Tibial nerve (tissue), 4 donors: ENCODE results near the gene SLC7A6. TPM values are rescaled to one million over a fixed set of nuclear protein-coding genes. Genes with fewer than 3 reads are reported as not detected.
"Not testable (repeated sequence)": the region's sequence is repeated elsewhere in the genome, so short reads cannot be mapped to it uniquely, and the experiment has no call there.

Source experiments
- DNase-seq, 2 donors: peaks; one replicate each; pipeline ENCODE4 v3.0.0-alpha.2; 2019; ENCODE audit warnings: low spot score in 2 of 2
- H3K27ac ChIP-seq, 4 donors: fragments of 200-600 bp; sonication (generic) in 3 of 4; one replicate each; pipeline ENCODE4 v1.5.1; 2017 to 2019; ENCODE audit warnings: mild to moderate bottlenecking in 1 of 4
- H3K27me3 ChIP-seq, 2 donors: fragments of 200-600 bp; sonication (generic) in 1 of 2; one replicate each; pipeline versions ENCODE4 v1.5.1 to v1.6.0; 2017 to 2019
- H3K36me3 ChIP-seq, 3 donors: fragments of 200-600 bp; sonication (generic); one replicate each; pipeline ENCODE4 v1.5.1; 2018 to 2019
- H3K4me1 ChIP-seq, 4 donors: fragments of 200-600 bp; sonication (generic) in 3 of 4; one replicate each; pipeline ENCODE4 v1.5.1; 2017 to 2019
- H3K4me3 ChIP-seq, 4 donors: fragments of 200-600 bp; sonication (generic) in 3 of 4; one replicate each; pipeline ENCODE4 v1.5.1; 2017 to 2019; ENCODE audit warnings: mild to moderate bottlenecking in 1 of 4, moderate library complexity in 1 of 4
- H3K9me3 ChIP-seq, 4 donors: fragments of 200-600 bp; sonication (generic) in 3 of 4; one replicate each; pipeline ENCODE4 v1.5.1; 2017 to 2019
- CTCF ChIP-seq, 5 experiments: fragments of 200-600 bp in 3 of 5; fragments of 450-650 bp in 2 of 5; sonication (generic) in 3 of 5; IDR thresholded peaks; one replicate each; pipeline ENCODE4 v1.5.1; 2016 to 2019; ENCODE audit warnings: antibody characterized with exemption in 5 of 5, mild to moderate bottlenecking in 3 of 5, moderate library complexity in 2 of 5
- EP300 ChIP-seq, 2 donors: sonication (generic); formaldehyde crosslinking; IDR thresholded peaks; one replicate each; pipeline ENCODE4 v1.6.1; 2017; ENCODE audit warnings: antibody characterized with exemption in 2 of 2, mild to moderate bottlenecking in 1 of 2
- POLR2A ChIP-seq, 2 donors: fragments of 450-650 bp; IDR thresholded peaks; one replicate each; pipeline ENCODE4 v1.6.1; 2017; ENCODE audit warnings: antibody characterized with exemption in 2 of 2, mild to moderate bottlenecking in 2 of 2, moderate library complexity in 2 of 2
- WGBS, 2 donors: methylation state at CpG; one replicate each; pipeline ENCODE4 v1.1.5; 2018; 5-methylcytosine and 5-hydroxymethylcytosine counted together
- total RNA-seq, 4 donors: library from RNA; depleted of rRNA; stranded (reverse); fragments of >200 nt; gene quantifications; one replicate each; pipeline ENCODE4 v1.1.0, GENCODE V29; 2016

SLC7A6 gene
- total RNA-seq, 4 donors from 2014 or later, result 129 to 202 (median 181) TPM

- H3K4me3 ChIP-seq, result no peak overlapping the region
- H3K27ac ChIP-seq, result peak overlapping the region; percentile 33 to 88 (median 74)
- WGBS, 2 donors, result 92 to 97% methylated on average over 3 of the region's 3 CpGs
- H3K27me3 ChIP-seq, result no peaks in the 10 kb centered on the region
- DNase-seq, result no peak
- peaks cover 0 to 100% (median 77%) of the 10 kb centered on the region in 4 donors for H3K4me1 ChIP-seq
- no peak for TF ChIP-seq CTCF (IDR thresholded peaks at IDR 0.05)
- no peak for TF ChIP-seq EP300 (IDR thresholded peaks at IDR 0.05)
- TF ChIP-seq POLR2A (IDR thresholded peaks at IDR 0.05), result no peak
- no peaks in the 10 kb centered on the region for H3K9me3 ChIP-seq
- peaks cover 0 to 30% (median 0%) of the 10 kb centered on the region in 3 donors for H3K36me3 ChIP-seq
Measured at GRCh38 chr16:68285683-68286082, 21.4 kb downstream of the SLC7A6 start.

GRCh38 chr16:68286153-68287074 is 22.1 kb downstream of the SLC7A6 start:
- H3K4me3 ChIP-seq, result no peak overlapping the region
- no peaks in the 10 kb centered on the region for H3K9me3 ChIP-seq
- peak overlapping the region in 3 of 4 donors; percentile 71 to 88 (median 77) for H3K27ac ChIP-seq
- TF ChIP-seq EP300 (IDR thresholded peaks at IDR 0.05), result no peak
- no peak for TF ChIP-seq CTCF (IDR thresholded peaks at IDR 0.05)
- no peak for TF ChIP-seq POLR2A (IDR thresholded peaks at IDR 0.05)
- H3K4me1 ChIP-seq, result peaks cover 0 to 100% (median 72%) of the 10 kb centered on the region in 4 donors
- H3K36me3 ChIP-seq, result peaks cover 0 to 38% (median 0%) of the 10 kb centered on the region in 3 donors
- H3K27me3 ChIP-seq, result no peaks in the 10 kb centered on the region
- no peak for DNase-seq
- WGBS, 2 donors, result 74 to 76% methylated on average over 12 of the region's 12 CpGs

GRCh38 chr16:68287276-68288251 is 23.2 kb downstream of the SLC7A6 start:
- Histone ChIP-seq H3K9me3 (no peaks in the 10 kb centered on the region), H3K27me3 (no peaks in the 10 kb centered on the region), H3K27ac (peak overlapping the region; percentile 64 to 88 (median 74)), H3K36me3 (peaks cover 0 to 39% (median 0%) of the 10 kb centered on the region in 3 donors), H3K4me3 (no peak overlapping the region), H3K4me1 (peaks cover 0 to 98% (median 69%) of the 10 kb centered on the region in 4 donors)
- 70 to 94% methylated on average over 5 to 11 of the region's 11 CpGs for WGBS, 2 donors
- peak in 1 of 2 donors; percentile 81 for TF ChIP-seq EP300 (IDR thresholded peaks at IDR 0.05)
- peak in 2 of 5 experiments; percentile 20 to 37 for TF ChIP-seq CTCF (IDR thresholded peaks at IDR 0.05)
- TF ChIP-seq POLR2A (IDR thresholded peaks at IDR 0.05), result no peak
- peak; percentile 78 to 82 for DNase-seq

GRCh38 chr16:68288252-68288650 is 23.9 kb downstream of the SLC7A6 start:
- H3K36me3 ChIP-seq, result peaks cover 0 to 45% (median 0%) of the 10 kb centered on the region in 3 donors

GRCh38 chr16:68288796-68289195 is 24.5 kb downstream of the SLC7A6 start:
- H3K27me3 ChIP-seq, H3K9me3 ChIP-seq, H3K4me3 ChIP-seq, DNase-seq: not testable (repeated sequence)
- Histone ChIP-seq H3K4me1 (peaks cover 0 to 87% (median 57%) of the 10 kb centered on the region in 4 donors), H3K27ac (peak overlapping the region; percentile 64 to 88 (median 74)), H3K36me3 (peaks cover 0 to 51% (median 0%) of the 10 kb centered on the region in 3 donors)
- WGBS, 2 donors, result 84 to 86% methylated on average over 9 of the region's 9 CpGs

More at GRCh38 chr16:68288252-68288650, 23.9 kb downstream of the SLC7A6 start:
- peak in 1 of 2 donors; percentile 30 for TF ChIP-seq EP300 (IDR thresholded peaks at IDR 0.05)
- no peak for TF ChIP-seq POLR2A (IDR thresholded peaks at IDR 0.05)
- WGBS, 2 donors, result 76 to 83% methylated on average over 1 of the region's 1 CpG
- peaks cover 0 to 93% (median 62%) of the 10 kb centered on the region in 4 donors for H3K4me1 ChIP-seq
- H3K9me3 ChIP-seq, result no peaks in the 10 kb centered on the region
- DNase-seq, result no peak
- H3K27me3 ChIP-seq, result no peaks in the 10 kb centered on the region
- no peak overlapping the region for H3K4me3 ChIP-seq
- peak overlapping the region; percentile 64 to 88 (median 74) for H3K27ac ChIP-seq
